HG02571 (cell line): Measurements from ENCODE around the gene SNAPC4.
"Not testable (repeated sequence)": the region's sequence is repeated elsewhere in the genome, so short reads cannot be mapped to it uniquely, and the experiment has no call there.

ENCODE experiments used
- ATAC-seq: cut with Tn5 transposase; IDR thresholded peaks from one replicate; pipeline ENCODE4 v1.9.1; 2021; ENCODE audit warnings: mild to moderate bottlenecking, moderate library complexity; ENCODE audit not compliant: unreplicated experiment

The SNAPC4 gene

GRCh38 chr9:136433849-136434579 lies 34.0 kb upstream of the SNAPC4 start:
- ATAC-seq: no peak

DNA sequence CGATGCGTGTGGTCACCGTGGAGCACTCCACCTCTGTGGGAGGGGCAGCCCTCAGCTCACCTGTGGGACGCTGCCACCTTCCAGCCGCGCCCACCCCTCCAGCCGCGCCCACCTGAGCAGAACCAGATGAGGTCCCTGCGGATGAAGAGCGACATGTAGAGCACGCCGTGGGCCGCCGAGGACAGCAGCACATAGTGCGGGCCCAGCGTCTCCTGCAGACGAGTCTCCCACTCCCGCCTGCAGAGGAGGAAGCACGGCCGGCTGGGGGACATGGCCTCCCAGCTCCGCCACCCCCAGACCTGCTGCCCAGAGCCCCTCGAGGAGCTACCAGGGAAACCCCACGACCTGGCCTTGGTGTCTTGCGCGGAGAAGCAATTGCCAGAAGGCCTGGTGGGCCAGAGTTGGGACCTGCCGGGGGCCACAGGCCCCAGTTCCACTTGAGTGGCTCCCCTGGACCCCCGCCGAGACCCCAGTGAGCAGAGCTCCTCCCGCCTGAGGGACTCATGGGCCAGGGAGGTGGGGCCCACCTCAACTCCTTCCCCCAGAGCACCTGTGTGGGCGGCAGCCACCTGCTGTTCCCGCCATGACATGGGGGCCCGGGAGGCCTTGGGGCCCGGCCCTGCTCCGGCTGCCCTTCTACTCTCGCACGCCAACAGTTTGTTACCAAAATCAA lies 33.2 kb upstream of the SNAPC4 start:
- ATAC-seq: no peak

- no peak for ATAC-seq
These were observed 32.6 kb upstream of the SNAPC4 start for GRCh38 chr9:136432591-136432990.

DNA sequence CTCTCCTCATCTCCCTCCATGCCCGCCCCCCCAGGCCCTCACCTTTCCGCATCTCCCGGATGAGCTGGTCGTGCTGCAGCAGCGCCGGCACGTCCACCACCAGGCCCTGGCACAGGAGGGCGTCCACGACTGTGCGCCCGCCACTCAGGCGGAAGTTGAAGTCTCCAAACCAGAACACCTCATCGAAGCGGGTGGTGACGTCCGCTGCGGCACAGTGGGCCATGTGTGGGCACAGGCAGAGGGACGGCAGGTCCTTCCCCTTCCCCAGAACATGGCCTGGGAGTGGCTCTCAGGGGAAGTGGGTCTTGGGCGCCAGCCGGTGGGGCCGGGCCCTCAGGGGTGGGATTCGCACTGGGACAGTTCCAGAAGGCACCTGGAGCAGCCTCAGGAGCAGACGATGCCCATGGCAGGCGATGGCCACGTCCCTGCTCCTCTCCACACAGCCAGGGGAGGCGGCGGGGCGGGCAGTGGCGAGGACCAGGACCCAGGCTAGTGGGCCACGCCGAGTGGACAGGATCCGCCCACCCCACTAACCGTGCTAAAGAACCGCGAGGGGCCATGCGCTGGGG lies 31.9 kb upstream of the SNAPC4 start:
- ATAC-seq: no peak

DNA sequence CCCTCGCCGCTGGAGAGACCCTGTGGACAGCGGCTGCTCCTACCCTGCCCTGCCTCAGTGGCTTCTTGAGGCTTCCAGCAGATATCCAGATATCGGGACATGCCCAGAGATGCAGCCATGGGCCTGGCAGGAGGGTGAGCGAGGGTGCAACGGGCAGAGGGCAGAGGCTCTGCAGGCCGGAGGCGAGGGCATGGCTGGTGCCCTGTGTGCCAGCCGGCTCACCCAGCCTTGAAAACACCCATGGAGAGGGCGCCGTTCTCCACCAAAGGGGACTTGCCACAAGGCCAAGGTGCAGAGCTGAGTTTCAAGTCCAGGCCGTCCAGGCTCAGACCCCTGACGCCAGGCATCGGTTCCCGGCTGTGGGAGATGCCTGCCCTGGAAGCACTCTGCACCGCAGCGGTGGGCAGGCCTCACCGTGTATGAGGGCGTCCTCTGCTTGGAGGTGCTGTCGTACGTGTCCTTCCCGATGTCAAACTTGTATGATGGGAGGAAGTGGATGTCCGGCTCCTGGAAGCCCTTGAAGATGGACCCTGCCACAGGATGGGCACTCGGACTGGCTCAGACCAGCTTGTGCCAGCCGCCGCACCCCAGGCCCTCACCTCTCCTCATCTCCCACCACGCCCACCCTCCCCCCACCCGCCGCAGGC lies 30.7 kb upstream of the SNAPC4 start:
- no peak for ATAC-seq

DNA sequence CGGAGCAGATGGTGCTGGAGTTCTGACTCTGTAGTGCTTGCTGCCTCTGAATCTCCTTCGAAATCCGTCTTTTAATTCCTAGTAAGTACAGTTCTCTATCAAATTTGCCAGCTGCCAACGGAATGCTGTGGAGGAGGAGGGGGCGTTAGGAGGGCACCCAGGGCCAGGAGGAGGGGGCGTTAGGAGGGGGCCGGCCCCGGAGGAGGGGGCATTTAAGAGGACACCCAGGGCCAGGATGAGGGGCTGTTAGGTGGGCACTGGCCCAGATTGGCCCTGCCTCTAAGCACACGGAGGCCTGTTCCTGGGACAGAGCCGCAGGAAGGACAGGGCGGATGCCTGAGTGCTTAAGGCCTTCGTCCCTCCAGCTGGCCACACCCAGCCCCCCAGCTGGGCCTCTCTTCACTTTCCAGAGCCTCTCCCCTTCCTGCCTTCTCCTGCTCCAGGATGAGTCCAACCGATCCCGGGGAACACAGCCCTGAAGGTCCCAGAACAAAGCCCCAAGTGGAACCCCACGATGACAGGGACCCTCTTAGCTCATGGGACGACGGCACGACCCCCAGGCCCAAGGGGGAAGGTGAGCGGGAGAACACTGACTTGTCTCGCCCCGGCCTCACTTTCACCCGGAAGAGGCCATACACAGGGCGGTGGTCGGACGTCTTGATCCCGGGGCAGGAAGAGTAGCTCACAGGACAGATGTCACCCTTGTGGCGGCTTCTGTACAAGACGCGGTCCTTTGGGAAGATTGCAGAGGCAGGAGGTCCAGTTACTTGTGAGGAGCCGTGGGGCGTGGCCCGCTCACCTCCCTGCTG lies 29.9 kb upstream of the SNAPC4 start:
- no peak for ATAC-seq

DNA sequence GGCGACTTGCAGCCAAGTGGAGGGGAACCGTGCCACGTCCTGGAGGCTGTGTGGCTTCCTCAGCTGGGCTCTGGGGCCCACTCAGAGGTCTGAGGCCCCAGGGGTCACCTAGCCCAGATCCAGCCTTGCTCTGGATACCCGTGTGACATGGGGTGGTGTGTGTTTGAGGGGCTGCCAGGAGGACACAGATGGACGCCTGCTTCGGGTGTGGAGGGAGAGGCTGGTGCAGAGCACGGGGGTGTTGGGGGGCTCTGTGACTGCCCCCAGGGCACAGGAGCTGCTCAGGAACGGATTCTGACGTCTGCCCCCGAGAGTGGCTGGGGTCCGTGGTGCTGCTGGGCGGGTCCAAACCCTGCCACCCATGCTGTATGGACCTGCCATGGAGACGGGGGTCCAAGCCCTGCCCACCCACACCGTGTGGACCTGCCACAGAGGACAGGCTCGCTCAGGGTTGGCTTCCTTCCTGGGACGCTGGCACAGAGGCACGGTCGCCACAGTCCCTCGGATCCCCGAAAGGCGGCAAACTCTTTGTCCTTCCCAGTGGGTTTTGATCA lies 29.2 kb upstream of the SNAPC4 start:
- ATAC-seq: no peak

DNA sequence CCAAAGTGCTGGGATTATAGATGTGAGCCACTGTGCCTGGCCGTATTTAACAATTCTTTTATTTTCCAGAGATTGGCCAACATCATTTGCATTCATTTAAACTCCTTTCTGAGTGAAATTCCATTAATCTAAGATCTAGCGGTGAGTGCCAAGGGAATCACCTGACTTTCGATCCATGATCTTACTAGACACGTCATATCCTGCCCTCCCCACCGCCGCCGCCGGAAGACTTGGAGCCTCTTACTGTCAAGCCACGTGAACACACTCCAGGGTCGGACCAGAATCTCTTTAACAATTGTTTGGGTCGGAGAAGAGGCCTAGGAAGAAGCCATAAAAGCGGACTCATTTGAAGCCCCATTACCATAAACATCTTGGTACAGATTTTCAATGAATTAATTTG lies 26.8 kb upstream of the SNAPC4 start:
- ATAC-seq: no peak

GRCh38 chr9:136425367-136425766 lies 25.4 kb upstream of the SNAPC4 start:
- ATAC-seq: not testable (repeated sequence)

GRCh38 chr9:136424750-136425362 lies 24.9 kb upstream of the SNAPC4 start:
- ATAC-seq: no peak

- ATAC-seq: no peak
These were observed 23.6 kb upstream of the SNAPC4 start for GRCh38 chr9:136423432-136424146.

DNA sequence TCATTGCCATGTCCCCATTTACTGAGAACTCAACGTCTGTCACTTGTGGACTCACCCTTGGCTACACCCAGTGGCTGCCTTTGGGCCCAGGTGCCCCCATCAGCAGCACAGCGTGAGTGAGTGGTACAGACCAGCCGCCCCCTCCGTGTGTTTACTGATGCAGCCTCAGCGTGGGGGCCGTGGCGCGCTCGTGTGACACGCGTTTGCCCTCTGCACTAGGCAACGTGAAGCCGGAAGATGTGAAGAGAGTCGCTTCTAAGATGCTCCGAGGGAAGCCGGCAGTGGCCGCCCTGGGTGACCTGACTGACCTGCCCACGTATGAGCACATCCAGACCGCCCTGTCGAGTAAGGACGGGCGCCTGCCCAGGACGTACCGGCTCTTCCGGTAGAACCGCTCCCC lies 22.9 kb upstream of the SNAPC4 start:
- ATAC-seq: no peak

DNA sequence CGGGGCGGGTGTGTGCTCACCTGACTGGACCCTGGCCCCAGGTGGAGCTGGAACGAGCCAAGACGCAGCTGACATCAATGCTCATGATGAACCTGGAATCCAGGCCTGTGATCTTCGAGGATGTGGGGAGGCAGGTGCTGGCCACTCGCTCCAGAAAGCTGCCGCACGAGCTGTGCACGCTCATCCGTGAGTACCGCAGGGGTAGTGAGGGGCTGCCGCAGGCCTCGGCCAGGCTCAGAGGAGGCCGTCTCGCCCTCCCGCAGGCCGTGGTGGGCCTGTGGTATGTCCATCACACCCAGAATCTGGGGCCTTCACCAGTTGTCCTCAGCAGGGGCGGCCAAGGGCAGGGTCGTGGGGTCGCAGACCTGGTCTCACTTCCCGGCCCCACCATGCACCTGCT lies 21.8 kb upstream of the SNAPC4 start:
- ATAC-seq: no peak

DNA sequence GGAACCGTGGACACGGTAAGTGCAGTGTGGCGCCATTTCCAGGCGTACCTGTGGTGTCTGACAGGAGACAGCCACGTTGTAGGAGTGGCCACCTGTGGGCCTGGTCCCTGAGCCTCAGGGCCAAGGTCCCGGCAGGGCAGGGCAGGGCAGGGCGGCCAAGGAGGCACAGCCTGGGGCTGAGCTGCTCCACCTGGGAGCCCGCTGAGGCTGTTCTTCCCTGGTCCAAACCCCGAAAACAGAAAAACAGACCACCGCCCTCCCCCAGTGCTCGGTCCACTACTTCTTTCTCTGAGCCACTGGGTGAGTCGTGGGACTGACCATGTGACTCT lies 19.1 kb upstream of the SNAPC4 start:
- ATAC-seq: no peak

DNA sequence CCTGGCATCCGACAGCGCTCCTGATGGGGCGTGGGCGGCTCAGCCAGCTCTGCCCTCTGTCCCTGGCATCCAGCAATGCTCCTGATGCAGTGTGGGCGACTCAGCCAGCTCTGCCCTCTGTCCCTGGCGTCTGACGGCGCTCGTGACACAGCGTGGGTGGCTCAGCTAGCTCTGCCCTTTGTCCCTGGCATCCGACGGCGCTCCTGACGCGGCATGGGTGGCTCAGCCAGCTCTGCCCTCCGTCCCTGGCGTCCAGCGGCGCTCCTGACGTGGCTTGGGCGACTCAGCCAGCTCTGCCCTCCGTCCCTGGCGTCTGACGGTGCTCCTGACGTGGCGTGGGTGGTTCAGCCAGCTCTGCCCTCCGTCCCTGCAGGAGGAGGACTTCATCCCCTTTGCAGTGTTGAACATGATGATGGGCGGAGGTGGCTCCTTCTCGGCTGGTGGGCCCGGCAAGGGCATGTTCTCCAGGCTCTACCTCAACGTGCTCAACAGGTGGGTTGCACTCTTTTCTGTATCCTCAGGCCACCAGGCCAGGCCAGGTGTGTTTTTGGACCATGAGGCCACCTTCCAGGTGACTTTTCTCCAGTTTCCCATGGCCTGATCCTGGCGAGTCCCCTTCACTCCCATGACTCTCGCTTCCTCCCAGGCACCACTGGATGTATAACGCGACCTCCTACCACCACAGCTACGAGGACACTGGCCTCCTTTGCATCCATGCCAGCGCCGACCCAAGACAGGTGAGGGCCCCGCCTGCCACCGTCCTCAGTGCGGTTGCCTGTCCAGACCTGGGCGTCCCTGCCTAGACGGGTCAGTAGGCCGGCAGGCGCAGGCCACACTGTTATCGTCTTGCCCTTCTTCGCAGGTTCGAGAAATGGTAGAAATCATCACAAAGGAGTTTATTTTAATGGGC lies 18.5 kb upstream of the SNAPC4 start:
- no peak for ATAC-seq

- no peak for ATAC-seq
These were observed 16.9 kb upstream of the SNAPC4 start for GRCh38 chr9:136416914-136417313.

GRCh38 chr9:136416427-136416826 lies 16.5 kb upstream of the SNAPC4 start:
- no peak for ATAC-seq

GRCh38 chr9:136412962-136413361 lies 13.0 kb upstream of the SNAPC4 start:
- ATAC-seq: no peak

DNA sequence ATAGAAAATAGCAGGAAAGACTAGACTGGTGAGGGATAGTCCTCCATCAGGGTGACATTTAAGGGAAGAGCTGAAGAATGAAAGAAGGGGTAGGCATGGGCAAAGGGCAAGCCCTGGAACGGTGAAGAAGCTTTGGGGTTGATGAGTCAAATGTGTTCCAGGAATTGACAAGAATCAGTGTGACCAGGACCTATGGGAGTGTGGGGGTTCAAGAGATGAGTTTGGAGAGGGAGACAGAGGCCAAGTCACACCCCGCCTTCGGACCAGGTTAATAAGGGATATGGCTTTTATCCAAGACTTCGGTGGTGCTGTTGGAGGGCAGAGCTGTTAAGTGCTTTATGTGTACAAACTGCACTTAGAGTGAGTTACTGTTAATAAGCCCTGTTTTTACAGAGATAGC lies 11.4 kb upstream of the SNAPC4 start:
- ATAC-seq: no peak
